Measurements from ENCODE around the gene SSR4.

DNA sequence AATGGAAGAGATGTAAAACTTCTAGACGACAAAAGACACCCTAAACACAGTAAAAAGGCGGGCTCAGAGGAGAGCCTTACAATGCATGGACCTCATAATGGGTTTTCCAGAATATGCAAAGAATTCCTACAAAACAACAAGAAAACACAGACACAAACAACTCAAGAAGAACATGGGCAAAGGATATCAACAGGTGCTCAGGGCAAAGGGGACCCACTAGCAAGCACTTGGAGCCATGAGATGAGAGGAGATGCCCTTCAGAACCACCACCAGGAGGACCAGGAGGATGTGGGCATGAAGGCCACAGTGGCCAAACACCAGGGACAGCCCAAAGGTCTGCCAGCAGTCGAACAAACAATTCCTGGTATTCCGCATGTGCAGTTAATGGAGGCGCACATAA lies 18.7 kb downstream of the SSR4 start:
- TF ChIP-seq POLR2AphosphoS5 (IDR thresholded peaks at IDR 0.05; ENCODE audit: low read depth, low read length) = no peak
- TF ChIP-seq TAF1 (IDR thresholded peaks at IDR 0.05; ENCODE audit: low read depth, low read length) = no peak
- no peak for TF ChIP-seq POLR2A (IDR thresholded peaks at IDR 0.05; ENCODE audit: low read depth, low read length)
- no peak for TF ChIP-seq SPI1 (IDR thresholded peaks at IDR 0.05; ENCODE audit: low read depth, low read length)
- no peak for TF ChIP-seq PAX5 (IDR thresholded peaks at IDR 0.05; ENCODE audit: insufficient read depth, low read length, severe bottlenecking)
- no peak for TF ChIP-seq POU2F2 (IDR thresholded peaks at IDR 0.05; ENCODE audit: low read depth, low read length)

Data from GM12891 (cell line).